AG20443 (cell line): ENCODE results near the gene MYCN.
"Not testable (repeated sequence)": the region's sequence is repeated elsewhere in the genome, so short reads cannot be mapped to it uniquely, and the experiment has no call there.

Experiments
- DNase-seq: peaks from one replicate; pipeline ENCODE4 v3.0.0; 2012; ENCODE audit warnings: low spot score, mixed read lengths

MYCN gene

GRCh38 chr2:15907461-15908324, 32.7 kb upstream of the MYCN start:
- DNase-seq = no peak

GRCh38 chr2:15908371-15908770, 32.0 kb upstream of the MYCN start:
- no peak for DNase-seq

GRCh38 chr2:15909157-15909556, 31.2 kb upstream of the MYCN start:
- DNase-seq = no peak

GRCh38 chr2:15909736-15910135, 30.6 kb upstream of the MYCN start:
- no peak for DNase-seq

GRCh38 chr2:15911270-15911669, 29.1 kb upstream of the MYCN start:
- DNase-seq = not testable (repeated sequence)

GRCh38 chr2:15911686-15912085, 28.7 kb upstream of the MYCN start:
- no peak for DNase-seq

GRCh38 chr2:15912203-15912602, 28.1 kb upstream of the MYCN start:
- DNase-seq = peak; percentile 32

- DNase-seq = no peak
These were observed 27.2 kb upstream of the MYCN start for GRCh38 chr2:15913146-15913545.

GRCh38 chr2:15914596-15915385, 25.6 kb upstream of the MYCN start:
- DNase-seq = no peak

GRCh38 chr2:15915546-15915945, 24.8 kb upstream of the MYCN start:
- not testable (repeated sequence) for DNase-seq

GRCh38 chr2:15916336-15916735, 24.0 kb upstream of the MYCN start:
- DNase-seq = no peak

GRCh38 chr2:15918761-15919356, 21.5 kb upstream of the MYCN start:
- DNase-seq = no peak

GRCh38 chr2:15919716-15920434, 20.5 kb upstream of the MYCN start:
- DNase-seq = no peak

GRCh38 chr2:15920696-15921095, 19.7 kb upstream of the MYCN start:
- DNase-seq = no peak

- no peak for DNase-seq
These were observed 16.8 kb upstream of the MYCN start for GRCh38 chr2:15923597-15923996.

GRCh38 chr2:15925819-15926218, 14.5 kb upstream of the MYCN start:
- no peak for DNase-seq

GRCh38 chr2:15926252-15926651, 14.1 kb upstream of the MYCN start:
- DNase-seq = no peak

GRCh38 chr2:15927551-15928218, 12.7 kb upstream of the MYCN start:
- DNase-seq = no peak

- not testable (repeated sequence) for DNase-seq
These were observed 11.3 kb upstream of the MYCN start for GRCh38 chr2:15929008-15929407.

GRCh38 chr2:15929861-15930260, 10.5 kb upstream of the MYCN start:
- DNase-seq = no peak

- DNase-seq = no peak
These were observed 9.6 kb upstream of the MYCN start for GRCh38 chr2:15930589-15931318.
